Measurements from ENCODE around the gene ATP5PO.

The ATP5PO gene

GRCh38 chr21:33885172-33885514 is 30.5 kb downstream of the ATP5PO start:
- Histone ChIP-seq H3K56ac (ENCODE audit: low read length) (no peak overlapping the region), H4K8ac (ENCODE audit: low read depth, low read length) (no peak overlapping the region), H3K4me1 (ENCODE audit: control insufficient read depth, low read depth, low read length) (no peaks in the 10 kb centered on the region), H4K5ac (ENCODE audit: low read length) (no peak overlapping the region), H3K36me3 (ENCODE audit: control insufficient read depth, insufficient read depth, low read length) (no peaks in the 10 kb centered on the region), H2BK15ac (replicated peaks; ENCODE audit: low read depth) (no peak overlapping the region), H2BK5ac (ENCODE audit: low read length) (no peak overlapping the region), H3K27me3 (ENCODE audit: insufficient read depth, low read length, poor library complexity) (no peaks in the 10 kb centered on the region), H3K4me3 (ENCODE audit: low read length) (no peak overlapping the region), H3K79me2 (ENCODE audit: control insufficient read depth, insufficient read depth, low read length) (no peaks in the 10 kb centered on the region), H3K79me1 (ENCODE audit: low read length) (no peaks in the 10 kb centered on the region), H3K4me2 (ENCODE audit: low read length) (no peak overlapping the region), H3K27ac (ENCODE audit: low read depth, low read length) (no peak overlapping the region), H3K18ac (ENCODE audit: low read length) (no peak overlapping the region), H3K23ac (ENCODE audit: low read length) (no peak overlapping the region), H3K9ac (ENCODE audit: low read length) (no peak overlapping the region), H3K4ac (ENCODE audit: low read depth, low read length) (no peak overlapping the region), H2BK120ac (ENCODE audit: low read depth, low read length) (no peak overlapping the region), H2AK5ac (ENCODE audit: low read length) (no peak overlapping the region)
- WGBS (ENCODE audit: extremely low coverage, insufficient coverage, low lambda C conversion rate) = no CpG with 5 or more reads among the region's 7 CpGs
- no peak for DNase-seq

- no peak overlapping the region for H3K4me3 ChIP-seq (ENCODE audit: low read length)
- no peak overlapping the region for H3K4me2 ChIP-seq (ENCODE audit: low read length)
- no peak overlapping the region for H3K56ac ChIP-seq (ENCODE audit: low read length)
- no peak overlapping the region for H2BK120ac ChIP-seq (ENCODE audit: low read depth, low read length)
- no peak overlapping the region for H4K5ac ChIP-seq (ENCODE audit: low read length)
- no peak overlapping the region for H3K18ac ChIP-seq (ENCODE audit: low read length)
- no peaks in the 10 kb centered on the region for H3K27me3 ChIP-seq (ENCODE audit: insufficient read depth, low read length, poor library complexity)
- H4K8ac ChIP-seq (ENCODE audit: low read depth, low read length) = no peak overlapping the region
- no peak overlapping the region for H3K9ac ChIP-seq (ENCODE audit: low read length)
- no peaks in the 10 kb centered on the region for H3K79me2 ChIP-seq (ENCODE audit: control insufficient read depth, insufficient read depth, low read length)
- H3K27ac ChIP-seq (ENCODE audit: low read depth, low read length) = no peak overlapping the region
- no peak overlapping the region for H2BK5ac ChIP-seq (ENCODE audit: low read length)
- no peaks in the 10 kb centered on the region for H3K4me1 ChIP-seq (ENCODE audit: control insufficient read depth, low read depth, low read length)
- no peak overlapping the region for H3K23ac ChIP-seq (ENCODE audit: low read length)
- DNase-seq = no peak
- no peaks in the 10 kb centered on the region for H3K36me3 ChIP-seq (ENCODE audit: control insufficient read depth, insufficient read depth, low read length)
- H3K79me1 ChIP-seq (ENCODE audit: low read length) = no peaks in the 10 kb centered on the region
- WGBS (ENCODE audit: extremely low coverage, insufficient coverage, low lambda C conversion rate) = no CpG with 5 or more reads among the region's 20 CpGs
- no peak overlapping the region for H3K4ac ChIP-seq (ENCODE audit: low read depth, low read length)
- H2AK5ac ChIP-seq (ENCODE audit: low read length) = no peak overlapping the region
- no peak overlapping the region for H2BK15ac ChIP-seq (replicated peaks; ENCODE audit: low read depth)
Observed at GRCh38 chr21:33884376-33885171, 31.0 kb downstream of the ATP5PO start.

DNA sequence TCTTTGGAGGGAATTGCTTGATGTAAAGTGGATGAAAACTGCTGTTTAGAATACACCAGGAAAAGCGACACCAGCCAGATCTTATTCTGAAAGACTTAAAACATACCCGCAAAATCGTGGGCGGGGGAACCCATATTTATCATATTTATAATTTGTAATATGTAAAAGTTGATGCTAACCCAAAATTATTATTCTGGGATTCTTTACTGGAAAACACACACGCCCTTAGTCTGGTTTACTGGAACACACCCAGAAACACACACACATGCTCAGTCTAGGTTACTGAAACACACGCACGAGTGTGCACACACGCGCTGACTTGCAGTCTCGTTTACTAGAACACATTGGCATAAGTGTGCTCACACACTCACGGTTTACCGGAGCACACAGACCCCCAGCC is 32.5 kb downstream of the ATP5PO start:
- H3K79me1 ChIP-seq (ENCODE audit: low read length) = no peaks in the 10 kb centered on the region
- no peak overlapping the region for H4K8ac ChIP-seq (ENCODE audit: low read depth, low read length)
- H4K5ac ChIP-seq (ENCODE audit: low read length) = no peak overlapping the region
- no peak overlapping the region for H3K4me2 ChIP-seq (ENCODE audit: low read length)
- H2AK5ac ChIP-seq (ENCODE audit: low read length) = no peak overlapping the region
- no peak overlapping the region for H3K9ac ChIP-seq (ENCODE audit: low read length)
- no peak overlapping the region for H3K4me3 ChIP-seq (ENCODE audit: low read length)
- no peak overlapping the region for H2BK5ac ChIP-seq (ENCODE audit: low read length)
- no peak for DNase-seq
- H3K27ac ChIP-seq (ENCODE audit: low read depth, low read length) = no peak overlapping the region
- no peaks in the 10 kb centered on the region for H3K79me2 ChIP-seq (ENCODE audit: control insufficient read depth, insufficient read depth, low read length)
- no peak overlapping the region for H3K4ac ChIP-seq (ENCODE audit: low read depth, low read length)
- H2BK15ac ChIP-seq (replicated peaks; ENCODE audit: low read depth) = no peak overlapping the region
- no peaks in the 10 kb centered on the region for H3K36me3 ChIP-seq (ENCODE audit: control insufficient read depth, insufficient read depth, low read length)
- no CpG with 5 or more reads among the region's 12 CpGs for WGBS (ENCODE audit: extremely low coverage, insufficient coverage, low lambda C conversion rate)
- no peaks in the 10 kb centered on the region for H3K27me3 ChIP-seq (ENCODE audit: insufficient read depth, low read length, poor library complexity)
- no peak overlapping the region for H3K56ac ChIP-seq (ENCODE audit: low read length)
- H3K4me1 ChIP-seq (ENCODE audit: control insufficient read depth, low read depth, low read length) = no peaks in the 10 kb centered on the region
- no peak overlapping the region for H2BK120ac ChIP-seq (ENCODE audit: low read depth, low read length)
- H3K23ac ChIP-seq (ENCODE audit: low read length) = no peak overlapping the region
- no peak overlapping the region for H3K18ac ChIP-seq (ENCODE audit: low read length)

GRCh38 chr21:33881689-33882440 is 33.7 kb downstream of the ATP5PO start:
- no peaks in the 10 kb centered on the region for H3K36me3 ChIP-seq (ENCODE audit: control insufficient read depth, insufficient read depth, low read length)
- H3K9ac ChIP-seq (ENCODE audit: low read length) = no peak overlapping the region
- H3K56ac ChIP-seq (ENCODE audit: low read length) = no peak overlapping the region
- H2BK5ac ChIP-seq (ENCODE audit: low read length) = no peak overlapping the region
- no peaks in the 10 kb centered on the region for H3K79me2 ChIP-seq (ENCODE audit: control insufficient read depth, insufficient read depth, low read length)
- no peak overlapping the region for H3K23ac ChIP-seq (ENCODE audit: low read length)
- H2BK120ac ChIP-seq (ENCODE audit: low read depth, low read length) = no peak overlapping the region
- H3K18ac ChIP-seq (ENCODE audit: low read length) = no peak overlapping the region
- no peaks in the 10 kb centered on the region for H3K4me1 ChIP-seq (ENCODE audit: control insufficient read depth, low read depth, low read length)
- no peak overlapping the region for H4K8ac ChIP-seq (ENCODE audit: low read depth, low read length)
- H4K5ac ChIP-seq (ENCODE audit: low read length) = no peak overlapping the region
- H3K27ac ChIP-seq (ENCODE audit: low read depth, low read length) = no peak overlapping the region
- H3K4ac ChIP-seq (ENCODE audit: low read depth, low read length) = no peak overlapping the region
- no peak overlapping the region for H2BK15ac ChIP-seq (replicated peaks; ENCODE audit: low read depth)
- H3K27me3 ChIP-seq (ENCODE audit: insufficient read depth, low read length, poor library complexity) = no peaks in the 10 kb centered on the region
- H3K79me1 ChIP-seq (ENCODE audit: low read length) = no peaks in the 10 kb centered on the region
- H3K4me2 ChIP-seq (ENCODE audit: low read length) = no peak overlapping the region
- no peak for DNase-seq
- H3K4me3 ChIP-seq (ENCODE audit: low read length) = no peak overlapping the region
- no CpG with 5 or more reads among the region's 9 CpGs for WGBS (ENCODE audit: extremely low coverage, insufficient coverage, low lambda C conversion rate)
- no peak overlapping the region for H2AK5ac ChIP-seq (ENCODE audit: low read length)

GRCh38 chr21:33880626-33881025 is 35.0 kb downstream of the ATP5PO start:
- Histone ChIP-seq H3K27ac (ENCODE audit: low read depth, low read length) (no peak overlapping the region), H3K4me2 (ENCODE audit: low read length) (no peak overlapping the region)

More at GRCh38 chr21:33880626-33881025, 35.0 kb downstream of the ATP5PO start:
- no peak overlapping the region for H3K56ac ChIP-seq (ENCODE audit: low read length)
- no CpG with 5 or more reads among the region's 13 CpGs for WGBS (ENCODE audit: extremely low coverage, insufficient coverage, low lambda C conversion rate)
- no peaks in the 10 kb centered on the region for H3K36me3 ChIP-seq (ENCODE audit: control insufficient read depth, insufficient read depth, low read length)
- no peak overlapping the region for H2AK5ac ChIP-seq (ENCODE audit: low read length)
- no peak overlapping the region for H3K4ac ChIP-seq (ENCODE audit: low read depth, low read length)
- H3K23ac ChIP-seq (ENCODE audit: low read length) = no peak overlapping the region
- H3K79me2 ChIP-seq (ENCODE audit: control insufficient read depth, insufficient read depth, low read length) = no peaks in the 10 kb centered on the region
- no peak overlapping the region for H2BK120ac ChIP-seq (ENCODE audit: low read depth, low read length)
- no peak overlapping the region for H2BK15ac ChIP-seq (replicated peaks; ENCODE audit: low read depth)
- H3K18ac ChIP-seq (ENCODE audit: low read length) = no peak overlapping the region
- no peak for DNase-seq
- no peak overlapping the region for H3K9ac ChIP-seq (ENCODE audit: low read length)
- no peak overlapping the region for H4K5ac ChIP-seq (ENCODE audit: low read length)
- H2BK5ac ChIP-seq (ENCODE audit: low read length) = no peak overlapping the region
- no peaks in the 10 kb centered on the region for H3K79me1 ChIP-seq (ENCODE audit: low read length)
- no peaks in the 10 kb centered on the region for H3K4me1 ChIP-seq (ENCODE audit: control insufficient read depth, low read depth, low read length)
- no peak overlapping the region for H3K4me3 ChIP-seq (ENCODE audit: low read length)
- no peaks in the 10 kb centered on the region for H3K27me3 ChIP-seq (ENCODE audit: insufficient read depth, low read length, poor library complexity)
- no peak overlapping the region for H4K8ac ChIP-seq (ENCODE audit: low read depth, low read length)

Measured in mesendoderm (in vitro differentiated cells).